HFF-Myc (cell line): ENCODE measurements around the gene ZNF556.
"Not testable (repeated sequence)": the region's sequence is repeated elsewhere in the genome, so short reads cannot be mapped to it uniquely, and the experiment has no call there.

Source experiments
- DNase-seq: peaks from one replicate; pipeline ENCODE4 v3.0.0-alpha.2; 2011; ENCODE audit warnings: low read depth; ENCODE audit errors: extremely low read depth
- H3K4me3 ChIP-seq: replicated peaks from 2 replicates; pipeline ENCODE4 v1.5.1; 2011; ENCODE audit warnings: low read depth, mild to moderate bottlenecking, control low read depth, low read length
- TF ChIP-seq, protein P1 (sequence below): IDR thresholded peaks from 2 replicates; pipeline ENCODE4 v1.5.1; 2012; ENCODE audit warnings: mild to moderate bottlenecking, low read depth, low read length, control low read depth; ENCODE audit errors: missing control alignments

ZNF556 gene

DNA sequence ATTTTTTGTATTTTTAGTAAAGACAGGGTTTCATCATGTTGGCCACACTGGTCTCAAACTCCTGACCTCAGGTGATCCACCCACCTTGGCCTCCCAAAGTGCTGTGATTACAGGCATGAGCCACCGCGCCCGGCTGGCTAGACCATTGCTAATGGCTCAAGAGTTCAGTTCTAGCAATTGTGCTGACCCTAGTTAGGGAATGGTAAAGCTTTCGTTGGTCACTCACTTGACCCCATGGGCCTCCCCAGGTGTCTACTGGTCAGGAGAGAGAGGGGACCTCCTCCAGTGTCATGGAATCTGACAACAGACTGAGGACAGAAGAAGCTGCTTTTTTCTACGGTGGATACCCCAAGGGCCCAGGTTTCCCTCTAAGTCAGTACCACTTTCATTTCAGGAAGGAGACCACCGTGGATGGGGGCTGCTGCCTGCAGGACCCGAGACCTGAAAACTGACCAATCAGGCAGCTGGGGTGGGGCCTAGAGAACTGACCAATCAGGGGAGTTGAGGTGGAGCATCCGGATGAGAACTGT lies 575 bp upstream of the ZNF556 start:
- H3K4me3 ChIP-seq = no peak overlapping the region
- TF ChIP-seq, protein P1, sequence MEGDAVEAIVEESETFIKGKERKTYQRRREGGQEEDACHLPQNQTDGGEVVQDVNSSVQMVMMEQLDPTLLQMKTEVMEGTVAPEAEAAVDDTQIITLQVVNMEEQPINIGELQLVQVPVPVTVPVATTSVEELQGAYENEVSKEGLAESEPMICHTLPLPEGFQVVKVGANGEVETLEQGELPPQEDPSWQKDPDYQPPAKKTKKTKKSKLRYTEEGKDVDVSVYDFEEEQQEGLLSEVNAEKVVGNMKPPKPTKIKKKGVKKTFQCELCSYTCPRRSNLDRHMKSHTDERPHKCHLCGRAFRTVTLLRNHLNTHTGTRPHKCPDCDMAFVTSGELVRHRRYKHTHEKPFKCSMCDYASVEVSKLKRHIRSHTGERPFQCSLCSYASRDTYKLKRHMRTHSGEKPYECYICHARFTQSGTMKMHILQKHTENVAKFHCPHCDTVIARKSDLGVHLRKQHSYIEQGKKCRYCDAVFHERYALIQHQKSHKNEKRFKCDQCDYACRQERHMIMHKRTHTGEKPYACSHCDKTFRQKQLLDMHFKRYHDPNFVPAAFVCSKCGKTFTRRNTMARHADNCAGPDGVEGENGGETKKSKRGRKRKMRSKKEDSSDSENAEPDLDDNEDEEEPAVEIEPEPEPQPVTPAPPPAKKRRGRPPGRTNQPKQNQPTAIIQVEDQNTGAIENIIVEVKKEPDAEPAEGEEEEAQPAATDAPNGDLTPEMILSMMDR = no peak
- DNase-seq = no peak

DNA sequence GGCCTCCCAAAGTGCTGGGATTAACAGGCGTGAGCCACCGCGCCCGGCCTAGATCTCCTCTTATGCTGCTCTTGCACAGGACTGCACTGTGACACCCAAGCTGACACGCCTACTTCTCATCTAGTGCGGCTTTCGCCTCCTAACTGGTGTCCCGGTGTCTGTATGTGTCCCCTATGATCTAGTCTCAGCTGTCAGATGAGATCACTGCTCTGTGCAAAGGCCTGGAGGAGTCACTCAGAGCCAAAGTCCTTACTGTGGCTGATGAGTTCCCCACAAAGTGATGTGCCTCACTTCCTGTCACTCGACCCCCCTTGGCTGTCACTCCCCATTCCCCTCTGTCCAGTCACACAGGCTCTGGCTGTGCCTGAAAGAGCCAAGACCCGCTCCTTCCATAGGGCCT lies 2.5 kb downstream of the ZNF556 start:
- TF ChIP-seq, protein P1 = no peak
- H3K4me3 ChIP-seq = no peak overlapping the region
- no peak for DNase-seq

DNA sequence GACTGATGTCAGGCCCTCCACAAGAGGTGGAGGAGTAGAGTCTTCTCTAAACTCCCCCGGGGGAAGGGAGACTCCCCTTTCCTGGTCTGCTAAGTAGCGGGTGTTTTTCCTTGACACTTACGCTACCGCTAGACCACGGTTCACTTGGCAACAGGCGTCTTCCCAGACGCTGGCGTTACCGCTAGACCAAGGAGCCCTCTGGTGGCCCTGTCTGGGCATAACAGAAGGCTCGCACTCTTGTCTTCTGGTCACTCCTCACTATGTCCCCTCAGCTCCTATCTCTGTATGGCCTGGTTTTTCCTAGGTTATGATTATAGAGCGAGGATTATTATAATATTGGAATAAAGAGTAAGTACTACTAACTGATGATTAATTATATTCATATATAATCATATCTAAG lies 5.0 kb downstream of the ZNF556 start:
- TF ChIP-seq, protein P1 = peak; percentile 30
- not testable (repeated sequence) for H3K4me3 ChIP-seq, DNase-seq

DNA sequence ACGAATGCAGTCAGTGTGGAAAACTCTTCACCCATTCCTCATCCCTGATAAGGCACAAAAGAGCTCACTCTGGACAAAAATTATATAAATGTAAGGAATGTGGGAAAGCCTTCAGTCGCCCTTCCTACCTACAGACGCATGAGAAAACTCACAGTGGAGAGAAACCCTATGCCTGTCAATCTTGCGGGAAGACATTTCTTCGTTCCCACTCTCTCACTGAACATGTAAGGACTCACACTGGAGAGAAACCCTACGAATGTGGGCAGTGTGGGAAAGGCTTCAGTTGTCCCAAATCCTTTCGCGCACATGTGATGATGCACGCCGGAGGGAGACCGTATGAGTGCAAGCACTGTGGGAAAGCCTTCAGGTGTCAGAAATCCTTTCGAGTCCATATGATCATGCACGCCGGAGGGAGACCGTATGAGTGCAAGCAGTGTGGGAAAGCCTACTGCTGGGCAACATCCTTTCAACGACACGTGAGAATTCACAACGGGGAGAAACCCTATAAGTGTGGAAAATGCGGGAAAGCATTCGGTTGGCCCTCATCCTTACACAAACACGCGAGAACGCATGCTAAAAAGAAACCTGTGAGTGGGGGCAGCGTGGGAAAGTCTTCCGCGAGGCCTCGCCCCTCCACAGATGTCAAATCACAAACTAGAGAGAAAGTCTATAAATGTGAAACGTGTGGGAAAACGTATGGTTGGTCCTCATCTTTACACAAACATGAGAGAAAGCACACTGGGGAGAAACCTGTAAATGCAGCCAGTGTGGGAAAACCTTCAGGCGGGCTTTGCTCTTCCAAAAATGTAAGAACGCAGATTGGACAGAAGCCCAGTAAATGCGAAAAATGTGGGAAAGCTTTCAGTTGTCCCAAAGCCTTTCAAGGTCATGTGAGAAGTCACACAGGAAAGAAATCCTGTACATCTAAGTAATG lies 10.5 kb downstream of the ZNF556 start:
- TF ChIP-seq, protein P1 = no peak
- DNase-seq = no peak
- H3K4me3 ChIP-seq = no peak overlapping the region

DNA sequence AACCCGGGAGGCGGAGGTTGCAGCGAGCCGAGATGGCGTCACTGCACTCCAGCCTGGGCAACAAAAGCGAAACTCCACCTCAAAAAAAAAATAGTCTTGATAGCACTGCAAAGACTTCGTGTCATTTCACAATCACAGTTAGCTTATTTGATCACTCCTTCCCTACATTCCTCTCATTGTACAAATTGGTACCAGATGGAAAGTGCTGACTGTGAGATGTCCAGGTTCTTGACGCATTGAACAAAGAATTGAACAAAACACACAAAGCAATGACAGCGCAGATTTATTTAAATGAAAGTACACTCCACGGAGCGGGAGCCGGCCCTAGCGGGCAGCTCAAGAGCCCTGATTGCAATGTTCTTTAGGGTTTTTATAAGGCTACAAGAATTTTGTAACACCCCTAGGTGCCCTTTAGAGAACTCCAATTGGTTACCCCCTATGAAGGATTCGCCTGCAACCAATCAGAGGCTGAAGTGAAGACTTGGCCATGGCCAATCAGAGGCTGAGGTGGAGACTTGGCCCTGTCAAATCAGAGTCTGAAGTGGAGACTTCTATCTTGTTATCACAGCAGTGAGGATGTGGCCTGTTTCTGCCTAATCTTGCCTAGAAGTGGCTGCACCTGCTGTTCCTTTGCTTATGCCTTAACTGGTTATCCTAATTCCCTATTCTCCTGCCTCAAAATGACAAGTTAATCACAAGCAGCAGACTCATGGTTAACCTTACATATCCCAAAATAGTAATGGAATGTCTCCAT lies 16.7 kb downstream of the ZNF556 start:
- DNase-seq = no peak
- TF ChIP-seq, protein P1 = no peak
- no peak overlapping the region for H3K4me3 ChIP-seq

DNA sequence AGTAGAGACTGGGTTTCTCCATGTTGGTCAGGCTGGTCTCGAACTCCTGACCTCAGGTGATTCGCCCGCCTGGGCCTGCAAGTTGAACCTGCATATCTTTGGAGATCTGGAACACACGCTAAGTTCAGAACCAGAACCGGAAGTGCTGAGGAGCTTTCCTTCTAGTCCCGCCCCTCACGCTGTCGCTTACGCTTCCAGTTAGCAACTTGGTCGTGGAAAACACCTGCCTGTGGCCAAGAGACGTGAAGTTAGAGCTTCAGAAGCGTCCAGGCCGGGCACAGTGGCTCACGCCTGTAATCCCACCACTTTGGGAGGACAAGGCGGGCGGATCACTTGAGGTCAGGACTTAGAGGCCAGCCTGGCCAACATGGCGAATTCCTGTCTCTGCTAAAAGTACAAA lies 18.6 kb downstream of the ZNF556 start:
- no peak overlapping the region for H3K4me3 ChIP-seq
- DNase-seq = no peak
- TF ChIP-seq, protein P1 = no peak
